RWPE2 (cell line): ENCODE measurements around the gene DDO.
A peak's percentile ranks its signal among the peaks of the same experiment; 100 is the strongest.

ENCODE experiments used
- ATAC-seq: fragments of 200-7000 bp; cut with Tn5 transposase; 3 replicates; pipeline ENCODE4 v1.9.1; 2021; ENCODE audit warnings: low read depth
- DNase-seq: peaks from one replicate; pipeline ENCODE4 v3.0.0-alpha.2; 2020; ENCODE audit warnings: low spot score
- H3K27ac ChIP-seq: fragments of 450-650 bp; 2 replicates; pipeline ENCODE4 v1.5.1; 2017; ENCODE audit warnings: mild to moderate bottlenecking; ENCODE audit not compliant: poor library complexity, severe bottlenecking
- H3K27me3 ChIP-seq: fragments of 250-450 bp; sonication (Bioruptor Pico); 2 replicates; pipeline ENCODE4 v1.5.1; 2021; ENCODE audit warnings: mild to moderate bottlenecking, moderate library complexity; ENCODE audit not compliant: insufficient read depth, poor library complexity, severe bottlenecking
- H3K36me3 ChIP-seq: fragments of 250-450 bp; sonication (Bioruptor Pico); 2 replicates; pipeline ENCODE4 v1.5.1; 2020; ENCODE audit warnings: low read depth, mild to moderate bottlenecking, moderate library complexity
- H3K4me1 ChIP-seq: fragments of 250-450 bp; sonication (Bioruptor Pico); 2 replicates; pipeline ENCODE4 v1.5.1; 2021; ENCODE audit warnings: mild to moderate bottlenecking, moderate library complexity; ENCODE audit not compliant: insufficient read depth, poor library complexity, severe bottlenecking
- H3K4me3 ChIP-seq: fragments of 250-450 bp; sonication (Bioruptor Pico); 2 replicates; pipeline ENCODE4 v1.5.1; 2021; ENCODE audit warnings: mild to moderate bottlenecking, moderate library complexity; ENCODE audit not compliant: severe bottlenecking
- H3K9me3 ChIP-seq: fragments of 250-450 bp; sonication (Bioruptor Pico); 2 replicates; pipeline ENCODE4 v1.5.1; 2021; ENCODE audit warnings: mild to moderate bottlenecking, moderate library complexity; ENCODE audit not compliant: severe bottlenecking
- TF ChIP-seq, protein P1 (sequence below): fragments of 450-650 bp; IDR thresholded peaks from one replicate; pipeline ENCODE4 v1.5.1; 2017; ENCODE audit warnings: mild to moderate bottlenecking, moderate library complexity; ENCODE audit not compliant: poor library complexity, severe bottlenecking

Gene DDO, protein sequence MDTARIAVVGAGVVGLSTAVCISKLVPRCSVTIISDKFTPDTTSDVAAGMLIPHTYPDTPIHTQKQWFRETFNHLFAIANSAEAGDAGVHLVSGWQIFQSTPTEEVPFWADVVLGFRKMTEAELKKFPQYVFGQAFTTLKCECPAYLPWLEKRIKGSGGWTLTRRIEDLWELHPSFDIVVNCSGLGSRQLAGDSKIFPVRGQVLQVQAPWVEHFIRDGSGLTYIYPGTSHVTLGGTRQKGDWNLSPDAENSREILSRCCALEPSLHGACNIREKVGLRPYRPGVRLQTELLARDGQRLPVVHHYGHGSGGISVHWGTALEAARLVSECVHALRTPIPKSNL

GRCh38 chr6:110415086-110415916 lies at the start of gene DDO:
TSS of gene DDO (minus strand) at chr6:110415575. CDS start at chr6:110413462, 2,113 bp downstream.
- DNase-seq (no peak), ATAC-seq (peak; percentile 61)
- no peaks in the 10 kb centered on the region for H3K4me1 ChIP-seq
- no peaks in the 10 kb centered on the region for H3K36me3 ChIP-seq
- H3K9me3 ChIP-seq = no peaks in the 10 kb centered on the region
- no peak within 1 kb of the TSS for H3K27ac ChIP-seq
- H3K27me3 ChIP-seq = no peaks in the 10 kb centered on the region
- H3K4me3 ChIP-seq = no peak within 1 kb of the TSS
- TF ChIP-seq, protein P1, sequence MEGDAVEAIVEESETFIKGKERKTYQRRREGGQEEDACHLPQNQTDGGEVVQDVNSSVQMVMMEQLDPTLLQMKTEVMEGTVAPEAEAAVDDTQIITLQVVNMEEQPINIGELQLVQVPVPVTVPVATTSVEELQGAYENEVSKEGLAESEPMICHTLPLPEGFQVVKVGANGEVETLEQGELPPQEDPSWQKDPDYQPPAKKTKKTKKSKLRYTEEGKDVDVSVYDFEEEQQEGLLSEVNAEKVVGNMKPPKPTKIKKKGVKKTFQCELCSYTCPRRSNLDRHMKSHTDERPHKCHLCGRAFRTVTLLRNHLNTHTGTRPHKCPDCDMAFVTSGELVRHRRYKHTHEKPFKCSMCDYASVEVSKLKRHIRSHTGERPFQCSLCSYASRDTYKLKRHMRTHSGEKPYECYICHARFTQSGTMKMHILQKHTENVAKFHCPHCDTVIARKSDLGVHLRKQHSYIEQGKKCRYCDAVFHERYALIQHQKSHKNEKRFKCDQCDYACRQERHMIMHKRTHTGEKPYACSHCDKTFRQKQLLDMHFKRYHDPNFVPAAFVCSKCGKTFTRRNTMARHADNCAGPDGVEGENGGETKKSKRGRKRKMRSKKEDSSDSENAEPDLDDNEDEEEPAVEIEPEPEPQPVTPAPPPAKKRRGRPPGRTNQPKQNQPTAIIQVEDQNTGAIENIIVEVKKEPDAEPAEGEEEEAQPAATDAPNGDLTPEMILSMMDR = no peak

DNA sequence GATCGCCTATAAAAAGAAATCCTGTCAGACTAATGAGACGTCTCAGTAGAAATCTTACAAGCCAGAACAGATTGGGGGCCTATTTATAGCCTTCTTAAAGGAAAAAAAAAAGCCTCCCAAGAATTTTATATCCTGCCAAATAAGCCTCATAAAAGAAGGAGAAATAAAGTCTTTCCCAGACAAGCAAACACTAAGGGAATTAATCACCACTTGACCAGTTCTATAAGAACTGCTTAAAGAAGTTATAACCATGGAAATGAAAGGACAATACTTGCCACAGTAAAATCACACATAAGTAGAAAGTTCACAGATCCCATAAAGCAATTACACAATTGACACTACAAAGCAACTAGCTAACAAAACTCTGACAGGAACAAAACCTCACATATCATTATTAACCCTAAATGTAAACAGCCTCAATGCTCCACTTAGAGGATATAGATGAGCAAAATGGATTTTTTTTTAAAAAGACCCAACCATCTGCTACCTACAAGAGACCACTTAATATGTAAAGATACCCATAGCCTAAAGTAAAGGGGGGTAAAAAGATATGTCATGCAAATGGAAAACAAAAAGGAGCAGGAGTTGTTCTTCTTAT lies 47.6 kb upstream of the DDO start:
- TF ChIP-seq, protein P1 = no peak
- H3K27ac ChIP-seq = no peak overlapping the region

GRCh38 chr6:110461376-110461775 lies 46.0 kb upstream of the DDO start:
- Histone ChIP-seq H3K36me3 (no peaks in the 10 kb centered on the region), H3K27me3 (no peaks in the 10 kb centered on the region)

More for the DNA sequence above, 47.6 kb upstream of the DDO start:
- H3K4me1 ChIP-seq = no peaks in the 10 kb centered on the region
- DNase-seq = no peak
- no peak for ATAC-seq
- H3K27me3 ChIP-seq = no peaks in the 10 kb centered on the region
- H3K9me3 ChIP-seq = peaks cover 13% of the 10 kb centered on the region
- H3K4me3 ChIP-seq = no peak overlapping the region
- no peaks in the 10 kb centered on the region for H3K36me3 ChIP-seq

GRCh38 chr6:110459137-110459536 lies 43.8 kb upstream of the DDO start:
- no peak for DNase-seq
- Histone ChIP-seq H3K4me1 (no peaks in the 10 kb centered on the region), H3K27me3 (no peaks in the 10 kb centered on the region), H3K36me3 (no peaks in the 10 kb centered on the region), H3K9me3 (peaks cover 13% of the 10 kb centered on the region), H3K4me3 (no peak overlapping the region), H3K27ac (no peak overlapping the region)
- no peak for ATAC-seq
- TF ChIP-seq, protein P1 = no peak

More at GRCh38 chr6:110461376-110461775, 46.0 kb upstream of the DDO start:
- TF ChIP-seq, protein P1 = no peak
- ATAC-seq (no peak), DNase-seq (no peak)
- Histone ChIP-seq H3K9me3 (peaks cover 13% of the 10 kb centered on the region), H3K4me3 (no peak overlapping the region), H3K4me1 (no peaks in the 10 kb centered on the region), H3K27ac (no peak overlapping the region)
